BLaER1 treated with 17β-estradiol and CSF1 and Interleukin-3, amounts not matched to agents 10 nM and 100 nM (cell line): ENCODE results near the gene LPCAT1.
A peak's percentile ranks its signal among the peaks of the same experiment; 100 is the strongest.
"Not testable (repeated sequence)": the region's sequence is repeated elsewhere in the genome, so short reads cannot be mapped to it uniquely, and the experiment has no call there.

Experiments used
- H3K27ac ChIP-seq, 11 experiments: shearing (Covaris generic); formaldehyde crosslinking; 2 replicates each; pipeline ENCODE4 v1.8.1; 2022
- H3K27me3 ChIP-seq, 11 experiments: shearing (Covaris generic); formaldehyde crosslinking; 2 replicates each; pipeline ENCODE4 v1.8.1; 2022
- H3K36me3 ChIP-seq, 11 experiments: shearing (Covaris generic); formaldehyde crosslinking; 2 replicates each; pipeline ENCODE4 v1.8.1; 2022
- H3K4me1 ChIP-seq, 10 experiments: shearing (Covaris generic); formaldehyde crosslinking; 2 replicates each; pipeline ENCODE4 v1.8.1; 2022
- H3K4me2 ChIP-seq, 11 experiments: shearing (Covaris generic); formaldehyde crosslinking; 2 replicates each; pipeline ENCODE4 v1.8.1; 2022
- H3K4me3 ChIP-seq, 10 experiments: shearing (Covaris generic); formaldehyde crosslinking; 2 replicates each; pipeline ENCODE4 v1.8.1; 2022
- H3K9ac ChIP-seq, 11 experiments: shearing (Covaris generic); formaldehyde crosslinking; 2 replicates each; pipeline ENCODE4 v1.8.1; 2022
- H3K9me3 ChIP-seq, 11 experiments: shearing (Covaris generic); formaldehyde crosslinking; replicated peaks in 1 of 11; 2 replicates each; pipeline ENCODE4 v1.8.1; 2022
- H4K20me1 ChIP-seq, 11 experiments: shearing (Covaris generic); formaldehyde crosslinking; 2 replicates each; pipeline ENCODE4 v1.8.1; 2022
- Cebpa-rat ChIP-seq, 11 experiments: shearing (Covaris generic); IDR thresholded peaks; 2 replicates each; pipeline ENCODE4 v1.8.1; 2022

The LPCAT1 gene

DNA sequence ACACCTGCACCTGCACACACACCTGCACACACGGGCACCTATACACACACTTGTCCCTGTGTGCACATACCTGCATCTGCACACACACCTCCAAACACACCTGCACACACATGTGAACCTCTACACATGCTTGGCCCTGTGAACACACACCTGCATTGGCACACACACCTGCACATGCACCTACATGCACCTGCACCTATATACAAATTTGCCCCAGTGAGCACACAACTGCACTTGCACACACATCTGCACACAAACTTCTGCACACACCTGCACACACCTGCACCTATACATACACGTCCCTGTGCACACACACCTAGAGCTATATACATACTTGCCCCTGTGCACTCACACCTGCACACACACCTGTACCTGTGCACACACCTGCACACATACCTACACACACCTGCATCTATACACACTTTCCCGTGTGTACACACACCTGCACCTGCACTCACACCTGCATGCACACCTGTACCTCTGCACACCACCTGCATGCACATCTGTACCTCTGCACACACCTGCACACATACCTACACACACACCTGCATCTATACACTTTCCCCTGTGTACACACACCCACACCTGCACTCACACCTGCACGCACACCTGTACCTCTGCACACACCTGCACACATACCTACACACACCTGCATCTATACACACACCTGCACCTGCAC, 21.5 kb upstream of the LPCAT1 start:
- Histone ChIP-seq H3K9me3 (no peaks in the 10 kb centered on the region), H3K36me3 (no peaks in the 10 kb centered on the region), H3K27ac (no peak overlapping the region), H3K4me3 (no peak overlapping the region), H3K4me1 (peaks cover 0 to 16% (median 9%) of the 10 kb centered on the region in 10 experiments; a peak in 17 of 20 replicates), H3K27me3 (no peaks in the 10 kb centered on the region), H3K9ac (no peak overlapping the region), H4K20me1 (peaks cover 0 to 9% (median 0%) of the 10 kb centered on the region in 11 experiments; a peak in 3 of 22 replicates), H3K4me2 (peak overlapping the region in 6 of 11 experiments; percentile 19 to 39 (median 26); a peak in 6 of 22 replicates)
- TF ChIP-seq Cebpa-rat (IDR thresholded peaks at IDR 0.05): no peak

DNA sequence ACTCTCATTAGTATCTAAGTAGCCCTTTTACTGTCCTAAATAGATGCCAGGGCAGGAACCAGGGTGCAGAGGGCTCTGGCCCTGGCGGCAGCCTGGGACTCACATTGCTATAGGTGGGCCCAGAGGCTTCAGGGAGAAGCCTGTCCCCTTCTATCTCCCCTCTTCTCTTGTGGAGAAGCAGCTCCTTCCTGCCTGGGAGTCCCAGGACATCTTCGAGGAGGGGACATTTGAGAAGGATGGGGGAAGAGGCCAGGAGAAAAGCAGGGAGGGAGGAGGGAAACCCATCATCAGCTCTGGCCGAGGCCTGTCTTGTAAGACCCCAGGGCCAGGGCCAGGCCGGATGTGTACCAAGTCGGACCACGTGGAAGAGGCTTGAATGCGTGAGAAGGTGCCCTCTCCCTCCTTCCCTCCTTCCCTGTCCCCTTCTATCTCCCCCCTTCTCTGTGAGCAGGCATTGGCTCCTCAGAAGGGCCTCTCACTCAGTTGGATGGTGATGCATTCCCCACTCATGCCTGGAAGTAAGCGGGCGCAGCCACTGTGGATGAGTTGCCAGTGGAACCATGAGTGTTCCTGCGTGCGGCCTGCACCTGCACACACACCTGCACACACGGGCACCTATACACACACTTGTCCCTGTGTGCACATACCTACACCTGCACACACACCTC, 20.7 kb upstream of the LPCAT1 start:
- Histone ChIP-seq H3K4me3 (no peak overlapping the region), H3K4me1 (peaks cover 0 to 16% (median 9%) of the 10 kb centered on the region in 10 experiments; a peak in 17 of 20 replicates), H3K27ac (no peak overlapping the region), H3K27me3 (no peaks in the 10 kb centered on the region), H3K9ac (no peak overlapping the region), H3K36me3 (no peaks in the 10 kb centered on the region), H3K9me3 (peaks cover 0 to 8% (median 7%) of the 10 kb centered on the region in 11 experiments; a peak in 19 of 22 replicates), H4K20me1 (peaks cover 0 to 9% (median 0%) of the 10 kb centered on the region in 11 experiments; a peak in 3 of 22 replicates), H3K4me2 (no peak overlapping the region)
- TF ChIP-seq Cebpa-rat (IDR thresholded peaks at IDR 0.05): no peak

DNA sequence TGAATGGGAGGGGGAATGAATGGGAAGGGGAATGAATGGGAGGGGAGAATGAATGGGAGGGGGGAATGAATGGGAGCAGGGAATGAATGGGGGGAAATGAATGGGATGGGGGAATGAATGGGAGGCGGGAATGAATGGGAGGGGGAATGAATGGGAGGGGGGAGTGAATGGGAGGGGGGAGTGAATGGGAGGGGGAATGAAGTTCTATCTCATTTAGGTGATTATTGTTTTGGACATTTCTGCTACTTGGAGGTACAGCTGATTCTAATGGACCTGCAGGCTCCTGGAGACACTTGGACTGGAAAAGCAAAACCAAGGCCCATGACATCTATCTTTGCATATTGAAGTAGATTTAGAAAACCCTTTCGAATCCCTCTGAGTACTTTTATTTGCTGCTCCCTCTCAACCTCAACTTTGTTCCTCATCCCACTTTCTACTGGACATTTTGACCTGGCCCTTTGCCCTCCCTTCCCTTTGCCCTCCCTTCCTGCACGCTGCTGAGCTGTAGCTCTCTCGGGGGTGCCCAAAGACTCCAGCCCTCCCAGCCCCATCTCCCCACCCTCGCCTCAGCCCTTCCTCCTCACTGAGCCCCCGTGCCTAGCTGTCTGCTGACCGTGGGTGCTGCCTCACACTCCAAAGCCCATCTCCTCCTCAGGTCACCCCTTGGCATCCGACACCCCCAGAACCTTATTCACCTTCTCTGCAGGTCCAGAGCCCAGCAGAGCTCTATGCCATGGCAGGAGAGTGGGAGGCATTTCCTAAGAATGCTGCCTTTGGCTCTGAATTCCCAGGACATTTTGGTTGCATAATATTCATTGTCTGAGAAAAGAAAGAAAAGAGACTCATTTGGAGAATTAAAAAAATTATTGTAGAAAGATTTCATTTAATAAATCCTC, 19.9 kb upstream of the LPCAT1 start:
- no peak overlapping the region for H3K27ac ChIP-seq
- no peak for TF ChIP-seq Cebpa-rat (IDR thresholded peaks at IDR 0.05)

DNA sequence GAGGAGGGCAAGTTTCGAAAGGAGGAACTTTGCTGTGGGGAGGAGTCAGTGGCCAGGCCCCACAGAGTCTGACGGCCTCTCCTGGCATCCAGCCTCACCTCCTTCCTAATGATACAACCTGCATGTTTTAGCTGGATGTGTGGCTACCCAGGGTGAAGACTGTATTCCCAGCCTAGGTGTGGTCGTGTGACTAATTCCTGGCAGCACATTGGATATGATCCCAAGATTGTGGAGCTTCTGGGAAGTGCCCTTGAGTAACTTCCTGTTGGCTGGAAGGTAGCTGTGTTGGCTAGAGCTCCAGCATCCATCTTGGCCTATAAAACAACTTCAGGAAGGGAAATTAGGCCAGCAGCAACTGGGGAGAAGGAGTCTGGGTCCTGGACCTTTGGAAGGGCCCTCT, 19.0 kb upstream of the LPCAT1 start:
- Histone ChIP-seq H3K36me3 (no peaks in the 10 kb centered on the region), H4K20me1 (peaks cover 0 to 9% (median 0%) of the 10 kb centered on the region in 11 experiments; a peak in 3 of 22 replicates), H3K4me3 (no peak overlapping the region), H3K27me3 (no peaks in the 10 kb centered on the region), H3K27ac (no peak overlapping the region), H3K4me1 (peaks cover 0 to 21% (median 13%) of the 10 kb centered on the region in 10 experiments; a peak in 17 of 20 replicates), H3K9me3 (peaks cover 0 to 21% (median 13%) of the 10 kb centered on the region in 11 experiments; a peak in 19 of 22 replicates), H3K9ac (no peak overlapping the region), H3K4me2 (peak overlapping the region in 3 of 11 experiments; percentile 11 to 31 (median 30); a peak in 2 of 22 replicates)
- TF ChIP-seq Cebpa-rat (IDR thresholded peaks at IDR 0.05): no peak

More for the DNA sequence above, 19.9 kb upstream of the LPCAT1 start:
- Histone ChIP-seq H3K9me3 (peaks cover 0 to 15% (median 13%) of the 10 kb centered on the region in 11 experiments; a peak in 19 of 22 replicates), H3K4me2 (no peak overlapping the region), H3K36me3 (no peaks in the 10 kb centered on the region), H3K27me3 (no peaks in the 10 kb centered on the region), H3K4me3 (no peak overlapping the region), H3K4me1 (peaks cover 0 to 16% (median 9%) of the 10 kb centered on the region in 10 experiments; a peak in 17 of 20 replicates), H3K9ac (no peak overlapping the region), H4K20me1 (peaks cover 0 to 9% (median 0%) of the 10 kb centered on the region in 11 experiments; a peak in 3 of 22 replicates)

DNA sequence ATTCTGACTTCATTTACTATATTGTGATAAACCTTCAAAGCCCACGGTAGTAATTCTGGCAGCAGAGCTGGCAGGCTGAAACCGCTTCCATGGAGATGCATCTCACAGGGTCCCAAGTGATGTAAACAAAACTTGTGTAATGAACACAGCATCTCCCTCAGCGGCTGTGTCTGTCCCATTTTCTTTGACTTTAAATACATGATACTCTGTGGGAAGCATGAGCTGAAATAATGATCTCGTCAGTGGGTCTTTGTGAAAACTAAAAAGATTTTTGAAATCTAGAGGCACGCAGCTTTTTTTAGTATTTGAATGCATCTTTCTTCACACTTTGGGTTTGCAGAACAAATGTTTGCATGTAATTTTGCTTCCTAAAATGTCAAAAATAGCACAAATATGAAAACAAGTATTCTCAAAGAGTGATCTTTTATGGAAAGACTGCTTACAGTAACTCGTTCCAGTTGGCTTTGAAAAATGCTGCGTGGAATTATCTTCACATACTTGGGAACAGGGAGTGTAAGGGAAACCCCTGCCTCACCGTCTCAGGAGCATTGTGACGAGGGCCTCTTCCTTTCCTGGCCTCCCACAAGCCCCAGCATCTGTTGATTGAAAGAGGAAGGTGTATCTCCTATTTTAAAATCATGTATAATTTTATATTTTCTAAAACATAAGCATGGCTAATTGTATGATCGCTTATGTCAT, 18.1 kb upstream of the LPCAT1 start:
- H3K36me3 ChIP-seq: no peaks in the 10 kb centered on the region
- no peak for TF ChIP-seq Cebpa-rat (IDR thresholded peaks at IDR 0.05)
- no peak overlapping the region for H3K4me3 ChIP-seq
- peaks cover 6 to 27% (median 20%) of the 10 kb centered on the region in 10 experiments for H3K4me1 ChIP-seq
- H4K20me1 ChIP-seq: peaks cover 0 to 9% (median 0%) of the 10 kb centered on the region in 11 experiments; a peak in 3 of 22 replicates
- H3K9me3 ChIP-seq: peaks cover 0 to 21% (median 13%) of the 10 kb centered on the region in 11 experiments; a peak in 19 of 22 replicates
- H3K4me2 ChIP-seq: no peak overlapping the region
- no peaks in the 10 kb centered on the region for H3K27me3 ChIP-seq
- no peak overlapping the region for H3K27ac ChIP-seq
- no peak overlapping the region for H3K9ac ChIP-seq

DNA sequence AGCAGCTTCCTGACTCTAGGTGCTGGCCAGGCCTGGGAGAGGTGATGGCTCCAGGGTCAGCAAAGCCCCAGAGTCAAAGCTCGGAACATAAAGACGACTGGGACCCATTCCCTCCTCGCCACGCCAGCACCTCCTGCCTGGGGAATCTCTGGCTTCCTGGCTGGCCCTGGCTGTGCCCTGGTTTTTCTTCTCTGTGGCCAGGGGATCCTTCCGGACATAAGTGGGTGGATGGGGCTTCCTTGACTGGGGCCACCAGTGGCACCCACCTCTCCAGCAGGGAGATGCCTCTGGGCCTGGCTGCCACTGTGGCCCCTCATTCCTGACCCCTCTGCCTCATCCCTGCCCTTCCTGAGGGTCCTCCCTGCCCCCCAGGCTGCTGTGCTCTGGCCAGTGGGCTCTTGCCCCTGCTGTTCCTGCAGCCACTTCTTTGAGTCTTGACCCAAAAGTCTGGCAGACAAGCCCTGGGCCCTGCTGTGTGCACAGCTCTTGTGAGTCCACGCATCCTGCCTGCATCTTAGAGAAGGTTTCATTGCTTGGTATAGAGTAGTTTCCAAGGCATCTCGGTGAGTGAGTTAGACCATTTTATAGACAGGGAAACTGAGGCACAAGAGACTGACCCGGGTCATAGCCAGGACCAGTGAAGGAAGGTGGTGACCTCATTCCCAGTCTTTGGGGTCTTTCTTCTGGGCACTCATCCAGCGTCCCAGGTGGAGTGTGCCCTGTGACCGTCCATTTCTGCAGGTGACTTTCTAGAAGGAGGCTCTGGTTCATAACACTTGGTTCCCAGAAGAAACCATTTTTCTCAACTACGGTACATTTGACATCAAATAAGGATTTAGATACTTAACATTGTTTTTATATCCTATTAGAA, 17.3 kb upstream of the LPCAT1 start:
- no peaks in the 10 kb centered on the region for H3K36me3 ChIP-seq
- H3K9ac ChIP-seq: no peak overlapping the region
- H3K4me3 ChIP-seq: no peak overlapping the region
- no peak overlapping the region for H3K4me2 ChIP-seq
- TF ChIP-seq Cebpa-rat (IDR thresholded peaks at IDR 0.05): no peak
- no peak overlapping the region for H3K27ac ChIP-seq
- peaks cover 13 to 29% (median 26%) of the 10 kb centered on the region in 10 experiments for H3K4me1 ChIP-seq
- no peaks in the 10 kb centered on the region for H3K27me3 ChIP-seq
- peaks cover 0 to 9% (median 0%) of the 10 kb centered on the region in 11 experiments; a peak in 3 of 22 replicates for H4K20me1 ChIP-seq
- H3K9me3 ChIP-seq: peaks cover 0 to 21% (median 13%) of the 10 kb centered on the region in 11 experiments; a peak in 19 of 22 replicates

DNA sequence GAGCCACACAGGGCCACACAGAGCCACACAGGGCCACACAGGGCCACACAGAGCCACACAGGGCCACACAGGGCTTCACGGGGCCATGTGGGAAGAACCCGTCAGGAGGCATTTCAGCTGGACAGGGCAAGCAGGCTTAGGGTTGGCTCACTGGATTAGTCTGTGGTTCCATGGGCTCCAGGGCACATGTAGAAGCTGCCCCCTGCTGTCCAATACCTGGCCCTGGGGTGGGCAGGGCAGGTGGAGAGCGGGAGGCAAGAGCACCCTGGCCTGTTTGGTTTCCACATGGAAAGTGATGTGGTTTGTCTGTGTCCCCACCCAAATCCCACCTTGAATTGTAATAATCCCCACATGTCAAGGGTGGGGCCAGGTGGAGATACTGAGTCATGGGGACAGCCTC, 16.4 kb upstream of the LPCAT1 start:
- H3K27ac ChIP-seq: peak overlapping the region in 3 of 11 experiments; percentile 8 to 38 (median 23); a peak in 2 of 22 replicates
- peaks cover 13 to 23% (median 20%) of the 10 kb centered on the region in 10 experiments for H3K4me1 ChIP-seq
- no peak overlapping the region for H3K4me2 ChIP-seq
- H4K20me1 ChIP-seq: peaks cover 0 to 9% (median 0%) of the 10 kb centered on the region in 11 experiments; a peak in 3 of 22 replicates
- no peak overlapping the region for H3K9ac ChIP-seq
- no peak overlapping the region for H3K4me3 ChIP-seq
- TF ChIP-seq Cebpa-rat (IDR thresholded peaks at IDR 0.05): no peak
- H3K27me3 ChIP-seq: no peaks in the 10 kb centered on the region
- peaks cover 0 to 21% (median 13%) of the 10 kb centered on the region in 11 experiments; a peak in 19 of 22 replicates for H3K9me3 ChIP-seq
- H3K36me3 ChIP-seq: no peaks in the 10 kb centered on the region

DNA sequence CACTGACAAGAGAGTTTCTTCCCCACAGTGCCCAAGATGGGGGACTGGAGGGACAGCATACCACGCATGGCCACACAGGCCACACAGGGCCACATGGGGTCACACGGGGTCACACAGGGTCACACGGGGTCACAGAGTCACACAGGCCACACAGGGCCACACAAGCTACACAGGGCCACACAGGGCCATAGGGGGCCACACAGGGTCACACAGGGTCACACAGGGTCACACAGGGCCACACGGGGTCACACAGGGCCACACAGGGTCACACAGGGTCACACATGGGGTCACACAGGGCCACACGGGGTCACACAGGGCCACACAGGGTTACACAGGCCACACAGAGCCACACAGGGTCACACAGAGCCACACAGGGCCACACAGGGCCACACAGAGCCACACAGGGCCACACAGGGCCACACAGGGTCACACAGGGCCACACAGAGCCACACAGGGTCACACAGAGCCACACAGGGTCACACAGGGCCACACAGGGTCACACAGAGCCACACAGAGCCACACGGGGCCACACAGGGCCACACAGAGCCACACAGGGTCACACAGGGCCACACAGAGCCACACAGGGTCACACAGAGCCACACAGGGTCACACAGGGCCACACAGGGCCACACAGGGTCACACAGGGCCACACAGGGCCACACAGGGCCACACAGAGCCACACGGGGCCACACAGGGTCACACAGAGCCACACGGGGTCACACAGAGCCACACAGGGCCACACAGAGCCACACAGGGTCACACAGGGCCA, 15.8 kb upstream of the LPCAT1 start:
- not testable (repeated sequence) for H3K9ac ChIP-seq, H3K27me3 ChIP-seq, H3K36me3 ChIP-seq, H3K4me3 ChIP-seq, H4K20me1 ChIP-seq, H3K4me2 ChIP-seq
- Histone ChIP-seq H3K27ac (peak overlapping the region in 5 of 11 experiments; percentile 8 to 38 (median 24); a peak in 5 of 22 replicates), H3K9me3 (peaks cover 0 to 21% (median 13%) of the 10 kb centered on the region in 11 experiments; a peak in 19 of 22 replicates), H3K4me1 (peaks cover 13 to 23% (median 19%) of the 10 kb centered on the region in 10 experiments)
